WI38 (cell line): ENCODE data around the gene OGFRL1.
A peak's percentile ranks its signal among the peaks of the same experiment; 100 is the strongest.

Source experiments
- H3K4me3 ChIP-seq: 2 replicates; pipeline ENCODE4 v1.5.1; 2011; ENCODE audit warnings: low read depth, mild to moderate bottlenecking, control low read depth, low read length
- TF ChIP-seq, protein P1 (sequence below): IDR thresholded peaks from 2 replicates; pipeline ENCODE4 v1.5.1; 2012; ENCODE audit warnings: low read depth, mild to moderate bottlenecking, control low read depth, low read length

Gene OGFRL1

GRCh38 chr6:71346334-71346694 is 57.7 kb downstream of the OGFRL1 start:
- TF ChIP-seq, protein P1, sequence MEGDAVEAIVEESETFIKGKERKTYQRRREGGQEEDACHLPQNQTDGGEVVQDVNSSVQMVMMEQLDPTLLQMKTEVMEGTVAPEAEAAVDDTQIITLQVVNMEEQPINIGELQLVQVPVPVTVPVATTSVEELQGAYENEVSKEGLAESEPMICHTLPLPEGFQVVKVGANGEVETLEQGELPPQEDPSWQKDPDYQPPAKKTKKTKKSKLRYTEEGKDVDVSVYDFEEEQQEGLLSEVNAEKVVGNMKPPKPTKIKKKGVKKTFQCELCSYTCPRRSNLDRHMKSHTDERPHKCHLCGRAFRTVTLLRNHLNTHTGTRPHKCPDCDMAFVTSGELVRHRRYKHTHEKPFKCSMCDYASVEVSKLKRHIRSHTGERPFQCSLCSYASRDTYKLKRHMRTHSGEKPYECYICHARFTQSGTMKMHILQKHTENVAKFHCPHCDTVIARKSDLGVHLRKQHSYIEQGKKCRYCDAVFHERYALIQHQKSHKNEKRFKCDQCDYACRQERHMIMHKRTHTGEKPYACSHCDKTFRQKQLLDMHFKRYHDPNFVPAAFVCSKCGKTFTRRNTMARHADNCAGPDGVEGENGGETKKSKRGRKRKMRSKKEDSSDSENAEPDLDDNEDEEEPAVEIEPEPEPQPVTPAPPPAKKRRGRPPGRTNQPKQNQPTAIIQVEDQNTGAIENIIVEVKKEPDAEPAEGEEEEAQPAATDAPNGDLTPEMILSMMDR = no peak
- no peak overlapping the region for H3K4me3 ChIP-seq

- H3K4me3 ChIP-seq = no peak overlapping the region
- TF ChIP-seq, protein P1 = no peak
Observed at GRCh38 chr6:71347119-71347518, 58.5 kb downstream of the OGFRL1 start.

DNA sequence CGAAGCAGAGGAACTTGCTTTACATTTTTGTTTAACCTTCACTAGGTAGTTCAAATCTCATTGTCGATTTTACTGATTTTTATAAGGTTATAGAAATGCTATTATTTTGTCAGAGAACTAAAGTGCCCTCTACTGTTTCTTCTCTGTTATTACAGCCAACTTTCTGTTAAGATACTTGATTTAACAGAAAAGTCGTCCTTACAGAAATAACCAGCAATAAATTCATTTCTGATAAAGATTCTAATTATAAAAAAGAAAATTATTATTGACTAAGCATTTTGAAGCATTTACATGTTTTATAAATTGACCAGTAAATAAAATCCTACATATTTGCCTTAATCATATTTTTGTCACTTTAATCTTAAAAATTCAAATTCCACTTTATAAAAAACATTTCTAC is 60.8 kb downstream of the OGFRL1 start:
- TF ChIP-seq, protein P1 = peak; percentile 44; the same call in 1 of the 2 replicates

GRCh38 chr6:71349976-71350615 is 61.5 kb downstream of the OGFRL1 start:
- TF ChIP-seq, protein P1 = no peak
- H3K4me3 ChIP-seq = no peak overlapping the region

More for the DNA sequence above, 60.8 kb downstream of the OGFRL1 start:
- no peak overlapping the region for H3K4me3 ChIP-seq

DNA sequence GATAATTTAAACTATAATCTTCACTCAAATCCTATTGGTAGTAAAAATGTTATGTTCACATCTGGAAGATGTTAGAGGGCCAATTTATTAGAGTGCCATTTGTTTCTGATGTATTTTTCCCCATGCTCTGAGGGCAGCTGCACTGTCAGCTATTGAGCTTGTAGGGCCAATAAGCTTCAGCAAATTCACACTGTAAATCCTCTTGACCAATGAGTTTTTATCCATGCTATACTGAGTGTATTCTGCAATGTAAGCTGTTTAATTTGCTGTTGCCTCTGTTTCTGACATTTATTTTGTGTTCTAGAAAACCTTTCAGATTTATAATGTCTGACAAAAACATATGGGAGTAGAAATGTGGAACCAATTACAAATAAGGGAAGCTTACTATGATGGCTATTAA is 62.6 kb downstream of the OGFRL1 start:
- H3K4me3 ChIP-seq = no peak overlapping the region
- TF ChIP-seq, protein P1 = no peak
